Urothelium cell line (cell line): ENCODE measurements around the gene CMBL.

Experiments
- DNase-seq: peaks from one replicate; pipeline ENCODE4 v3.0.0; 2011; ENCODE audit warnings: low spot score, mixed read lengths
- FAIRE-seq: peaks from 2 replicates; lab custom pipeline; 2011; peaks lifted over from hg19 to GRCh38; lab: Jason Lieb, UNC

Gene CMBL

DNA sequence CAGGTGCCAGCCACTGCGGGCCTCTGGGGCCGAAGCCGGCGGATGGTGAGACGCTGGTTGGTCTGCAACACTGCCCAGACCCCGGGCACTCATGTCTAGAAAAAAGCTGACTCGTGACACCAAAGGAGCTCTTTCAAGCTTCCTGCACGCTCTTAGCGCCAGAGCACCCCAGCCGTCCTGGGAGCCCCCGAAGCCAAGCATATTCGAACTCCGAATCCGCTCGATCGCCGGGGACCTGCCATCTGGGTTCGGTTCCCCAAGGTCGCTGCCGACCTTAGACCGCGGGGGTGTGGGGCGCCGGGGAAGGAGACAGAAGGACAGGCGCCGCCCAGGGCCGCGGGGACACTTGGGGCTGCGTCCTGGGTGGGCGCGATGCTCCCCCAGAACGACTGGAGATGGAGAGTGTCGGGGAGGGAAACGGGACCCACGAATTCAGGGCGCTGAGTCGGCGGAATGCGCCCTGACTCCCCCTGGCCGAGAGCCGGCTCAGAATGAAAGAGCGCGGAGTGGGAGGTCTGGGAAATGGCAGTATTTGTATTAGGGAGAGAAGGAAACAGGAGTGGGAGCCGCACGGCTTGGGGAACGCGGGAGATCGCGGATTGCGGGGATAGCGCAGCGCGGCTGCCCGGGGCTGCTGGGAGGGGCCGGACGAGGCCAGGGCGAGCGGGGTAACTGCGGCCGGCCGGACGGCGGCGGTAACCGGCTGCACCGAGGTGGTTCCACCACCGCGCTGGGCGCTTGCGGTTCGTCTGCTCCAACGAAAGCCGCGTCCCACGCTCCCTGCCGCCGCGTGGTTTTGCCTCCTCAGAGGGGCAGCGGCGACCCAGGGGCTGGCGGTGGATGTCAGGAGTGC, 25.7 kb upstream of the CMBL start:
- DNase-seq: no peak
- FAIRE-seq: no peak

DNA sequence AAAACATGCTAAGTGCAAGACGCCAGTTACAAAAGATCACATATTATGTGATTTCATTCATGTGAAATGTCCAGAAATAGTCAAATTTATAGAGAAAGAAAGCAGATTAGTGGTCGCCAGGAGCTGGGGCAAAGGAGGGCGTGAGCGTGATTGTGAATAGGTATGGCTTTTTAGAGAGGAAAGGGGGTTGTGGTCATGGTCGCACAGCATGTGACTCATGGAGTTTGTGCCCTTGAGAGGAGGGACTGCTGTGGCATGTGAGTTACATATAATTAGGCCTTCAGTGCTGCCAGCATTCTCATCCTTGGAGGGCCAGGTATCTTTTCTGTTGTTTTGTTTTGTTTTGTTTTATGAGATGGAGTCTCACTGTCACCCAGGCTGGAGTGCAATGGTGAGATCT, 24.6 kb upstream of the CMBL start:
- no peak for FAIRE-seq
- no peak for DNase-seq

DNA sequence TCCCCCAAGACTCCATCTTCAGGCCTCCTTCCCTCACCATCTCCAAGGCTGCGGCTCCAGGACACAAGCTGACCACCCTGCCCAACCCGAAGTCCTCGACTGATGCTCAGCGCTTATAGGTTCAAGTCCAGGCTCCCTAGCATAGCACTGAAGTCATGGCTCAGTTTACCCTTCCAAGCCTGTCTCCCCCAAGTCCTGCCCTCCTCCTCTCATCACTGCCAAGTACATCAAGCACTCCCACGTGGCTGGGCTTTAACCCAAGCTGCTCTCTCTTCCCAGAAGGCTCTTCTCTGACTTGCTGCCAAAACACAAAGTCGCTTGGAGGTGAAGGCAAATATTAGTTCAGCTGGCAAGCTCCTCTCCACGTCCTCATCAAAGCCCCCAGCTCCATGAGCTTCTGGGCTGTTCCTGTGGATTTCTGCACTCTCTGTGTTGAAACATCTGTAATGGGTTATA, 23.7 kb upstream of the CMBL start:
- no peak for DNase-seq
- no peak for FAIRE-seq

DNA sequence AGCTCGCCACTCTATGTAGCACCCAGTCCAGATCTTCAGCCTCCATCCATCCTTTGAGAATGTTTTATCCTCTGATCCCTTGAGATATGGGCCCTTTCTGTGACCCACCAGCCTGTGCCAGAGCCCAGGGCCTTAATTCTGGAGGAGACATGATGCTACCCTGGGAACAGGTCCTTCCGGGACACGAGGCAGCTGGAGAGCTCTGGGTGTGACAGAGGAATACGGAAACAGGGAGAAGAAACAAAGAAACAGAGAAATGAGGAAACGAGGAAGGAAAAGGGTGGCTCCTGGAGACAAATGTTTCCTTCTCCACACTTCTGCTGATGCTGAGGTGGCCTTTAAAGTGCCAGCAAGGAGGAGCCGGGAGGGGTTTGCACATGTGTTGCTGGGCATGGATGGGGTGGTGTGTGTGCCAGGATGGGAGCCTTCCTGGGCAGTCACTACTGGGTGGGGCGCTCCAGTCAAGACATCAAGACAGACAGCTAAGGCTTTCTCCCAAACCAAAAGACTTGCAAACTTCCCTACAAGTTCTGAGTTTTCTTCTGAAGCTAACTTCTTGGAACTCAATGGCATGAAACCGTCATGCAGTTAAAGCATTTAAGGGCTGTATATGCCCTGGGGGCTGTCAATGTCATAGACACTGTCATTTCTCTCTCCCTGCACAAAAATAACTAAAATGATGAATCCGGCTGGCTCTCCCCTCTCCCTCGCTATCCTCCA, 23.0 kb upstream of the CMBL start:
- no peak for FAIRE-seq
- no peak for DNase-seq

DNA sequence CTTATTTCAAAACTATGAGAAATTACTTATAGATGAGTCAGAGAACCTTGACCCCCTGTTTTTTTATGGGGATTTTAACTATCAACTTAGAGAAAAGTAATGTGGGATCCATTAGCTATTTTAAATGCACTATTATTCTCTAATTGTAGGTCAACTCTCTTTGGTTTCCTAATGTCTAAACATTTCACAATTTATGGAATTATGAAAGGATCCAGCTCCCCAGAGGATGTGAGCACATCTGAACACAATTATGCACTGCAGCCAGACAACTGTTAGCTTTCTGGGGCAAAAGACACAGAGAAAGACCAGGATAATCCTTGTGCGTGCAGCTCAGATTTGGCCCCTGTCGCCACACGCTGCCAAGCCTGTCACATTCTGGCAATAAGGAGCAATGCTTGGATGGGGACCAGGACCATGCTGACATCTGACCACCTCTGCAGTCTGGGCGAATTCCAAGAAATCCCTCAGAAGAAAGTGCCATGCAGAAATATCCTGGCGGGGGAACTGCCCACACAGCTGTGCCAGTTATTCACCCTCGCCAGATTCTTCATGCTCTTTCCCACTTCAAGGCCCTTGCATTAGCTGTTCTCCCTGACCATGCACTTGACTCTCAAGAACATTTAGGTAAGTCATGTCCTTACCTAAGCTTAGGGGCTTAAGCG, 22.2 kb upstream of the CMBL start:
- DNase-seq: no peak
- no peak for FAIRE-seq

DNA sequence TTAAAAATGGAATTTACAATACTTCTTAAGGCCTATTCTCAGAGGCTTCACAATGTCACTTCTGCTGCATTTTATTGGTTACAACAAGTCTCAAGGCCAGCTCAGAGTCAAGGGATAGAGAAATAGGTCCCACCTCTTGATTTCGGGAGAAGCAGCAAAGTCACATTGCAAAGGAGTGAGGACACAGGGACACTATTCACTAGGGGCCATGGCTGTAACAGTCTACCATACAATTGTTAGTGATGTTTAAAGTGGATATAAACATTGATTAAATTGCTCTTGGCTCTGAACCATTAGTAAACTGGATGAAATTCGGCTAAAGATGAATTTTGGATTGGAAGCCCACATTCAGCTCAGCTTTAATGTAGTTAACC, 21.7 kb upstream of the CMBL start:
- FAIRE-seq (no peak), DNase-seq (no peak)

DNA sequence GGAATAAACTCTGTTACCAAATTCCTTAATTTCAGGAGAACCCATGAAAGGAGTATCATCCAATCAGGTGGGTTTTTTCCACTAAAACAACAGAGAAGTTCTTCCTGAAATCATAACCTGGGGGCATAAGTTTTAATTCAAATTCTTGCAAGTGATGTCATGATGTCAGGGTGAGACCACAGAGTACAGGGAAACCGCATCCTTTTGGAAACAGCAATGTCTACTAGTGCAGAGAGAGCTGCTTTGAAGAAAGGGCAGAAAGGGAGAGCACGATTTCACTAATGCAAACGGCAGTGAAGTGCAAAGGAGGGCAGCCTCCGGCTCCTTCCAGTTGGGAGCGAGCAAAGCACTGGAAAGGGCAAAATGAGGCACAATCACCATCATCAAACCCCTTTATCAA, 20.6 kb upstream of the CMBL start:
- FAIRE-seq: no peak
- DNase-seq: no peak

DNA sequence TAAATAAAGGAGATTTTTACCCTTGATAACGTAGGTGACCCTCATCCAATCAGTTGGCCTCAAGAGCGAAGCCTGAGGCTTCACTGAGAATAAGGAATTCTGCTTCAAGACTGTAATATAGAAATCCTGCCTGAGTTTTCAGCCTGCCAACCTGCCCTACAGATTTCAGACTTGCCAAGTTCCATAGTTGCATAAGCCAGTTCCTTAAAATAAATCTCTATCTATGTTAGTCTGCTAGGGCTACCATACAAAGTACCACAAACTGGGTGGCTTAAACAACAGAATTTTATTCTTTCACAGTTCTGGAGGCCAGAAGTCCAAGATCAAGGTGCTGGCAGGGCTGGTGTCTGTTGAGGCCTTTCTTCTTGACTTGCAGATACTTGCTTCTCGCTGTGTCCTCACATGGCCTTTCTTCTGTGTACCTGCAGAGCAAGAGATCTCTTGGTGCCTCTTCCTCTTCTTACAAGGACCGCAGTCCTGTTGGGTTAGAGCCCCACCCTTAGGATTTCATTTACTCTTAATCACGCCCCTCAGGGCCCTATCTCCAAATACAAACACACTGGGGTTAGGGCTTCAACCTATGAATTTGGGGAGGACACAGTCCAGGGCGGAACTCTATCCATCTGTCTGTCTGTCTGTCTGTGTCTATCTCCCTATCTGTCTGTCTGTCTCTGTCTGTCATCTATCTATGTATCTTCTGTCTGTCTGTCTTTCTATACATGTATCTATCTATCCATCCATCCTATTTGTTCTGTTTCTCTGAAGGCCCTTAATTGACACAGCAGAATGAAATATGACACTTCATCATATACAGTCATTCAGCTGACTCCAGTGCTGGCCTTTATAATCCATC, 17.0 kb upstream of the CMBL start:
- FAIRE-seq (no peak), DNase-seq (no peak)

DNA sequence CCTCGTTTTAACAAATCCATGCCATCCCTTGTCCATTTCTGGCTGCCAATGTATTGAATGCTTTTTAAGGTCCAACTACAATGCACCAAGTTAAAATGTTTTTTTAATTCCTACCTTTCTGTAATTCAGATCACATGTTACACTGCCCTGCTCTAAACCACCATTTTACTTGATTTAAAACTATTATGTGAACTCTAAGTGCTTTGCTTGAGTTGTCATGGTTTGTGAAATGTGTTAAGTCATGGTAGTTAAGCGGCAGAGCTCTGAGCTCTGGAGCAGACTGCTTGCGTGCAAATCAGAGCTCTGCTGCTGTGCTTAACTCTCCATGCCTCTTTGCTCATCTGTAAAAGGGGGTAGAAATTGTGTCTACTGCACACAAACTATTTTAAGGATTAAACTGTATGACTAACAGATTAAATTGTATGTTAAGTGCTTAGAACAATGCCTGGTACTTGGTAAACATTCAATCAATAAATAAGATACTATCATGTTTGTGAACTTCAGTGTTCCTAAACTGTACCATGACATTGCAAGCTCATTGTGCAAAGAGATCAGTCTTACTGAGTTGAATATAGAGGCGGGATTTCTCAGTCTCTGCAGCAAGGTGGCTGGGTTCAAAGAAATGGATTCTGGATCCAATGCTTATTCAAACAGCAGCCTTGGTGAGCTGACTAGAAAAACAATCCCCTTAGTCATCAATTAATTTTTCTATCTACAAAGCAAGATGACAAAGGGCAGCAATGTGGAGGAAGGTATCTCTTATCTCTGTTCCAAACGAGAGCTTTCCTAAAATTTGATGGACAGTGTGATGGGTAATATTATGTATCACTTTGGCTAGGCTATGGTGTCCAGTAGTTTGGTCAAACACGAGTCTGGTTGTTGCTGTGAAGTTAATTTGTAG, 16.1 kb upstream of the CMBL start:
- no peak for FAIRE-seq
- DNase-seq: no peak

DNA sequence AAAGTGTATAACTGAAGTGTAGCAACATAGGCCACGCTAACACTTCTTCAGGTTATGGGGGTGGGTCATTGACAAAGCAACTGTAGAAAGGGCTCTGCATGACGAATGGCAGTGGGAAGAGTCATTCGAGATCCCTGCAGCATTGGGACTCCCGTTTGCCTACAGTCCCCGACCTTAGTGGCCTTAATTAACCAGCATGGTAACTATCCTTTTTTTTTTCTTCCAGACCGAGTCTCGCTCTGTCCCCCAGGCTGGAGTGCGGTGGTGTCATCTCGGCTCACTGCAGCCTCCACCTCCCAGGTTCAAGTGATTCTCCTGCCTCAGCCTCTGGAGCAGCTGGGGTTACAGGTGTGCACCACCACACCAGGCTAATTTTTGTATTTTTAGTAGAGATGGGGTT, 14.2 kb upstream of the CMBL start:
- FAIRE-seq: no peak
- no peak for DNase-seq

DNA sequence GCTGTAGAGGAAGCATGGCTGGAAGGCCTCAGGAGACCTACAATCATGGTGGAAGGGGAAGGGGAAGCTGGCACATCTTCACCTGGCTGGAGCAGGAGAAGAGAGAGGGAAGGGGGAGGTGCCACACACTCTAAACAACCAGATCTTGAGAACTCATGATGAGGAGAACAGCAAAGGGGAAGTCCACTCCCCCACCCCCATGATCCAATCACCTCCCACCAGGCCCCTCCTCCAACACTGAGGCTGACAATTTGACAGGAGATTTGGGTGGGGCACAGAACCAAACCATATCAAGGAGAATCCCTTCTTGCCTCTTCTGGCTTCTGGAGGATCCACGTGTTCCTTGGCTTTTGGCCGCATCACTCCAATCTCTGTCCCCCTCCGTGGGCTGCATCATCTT, 13.1 kb upstream of the CMBL start:
- FAIRE-seq: no peak
- DNase-seq: no peak

DNA sequence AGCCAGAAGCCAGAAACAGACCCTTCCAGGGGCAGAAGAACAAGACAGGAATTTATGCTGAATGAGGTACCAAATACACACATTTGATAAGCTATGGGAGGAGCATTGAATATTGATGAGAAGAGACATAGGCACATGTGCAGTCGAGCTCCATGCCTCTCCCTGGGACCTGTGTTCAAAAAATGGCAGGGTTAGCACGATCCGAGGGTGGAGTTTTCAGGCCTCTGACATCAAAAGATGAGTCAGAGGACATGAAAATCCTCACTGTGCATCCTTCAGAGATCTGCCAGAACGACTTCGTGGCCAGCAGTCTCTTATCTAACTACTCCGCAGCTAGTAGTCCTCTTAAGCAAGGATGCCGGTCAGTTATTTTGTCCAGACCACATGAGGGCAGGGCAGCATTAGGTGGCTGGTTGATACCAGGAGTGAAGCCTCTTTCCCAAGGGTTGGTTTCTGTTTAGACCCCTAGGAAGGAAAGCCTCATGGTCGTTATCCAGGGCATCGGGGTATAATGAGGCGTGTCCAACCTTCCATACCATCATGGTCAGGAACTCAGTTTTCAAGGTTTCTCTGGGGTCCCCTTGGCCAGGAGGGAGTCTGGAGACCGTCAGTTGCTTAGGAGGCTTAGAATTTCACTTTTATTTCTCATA, 11.6 kb upstream of the CMBL start:
- FAIRE-seq (no peak), DNase-seq (no peak)

DNA sequence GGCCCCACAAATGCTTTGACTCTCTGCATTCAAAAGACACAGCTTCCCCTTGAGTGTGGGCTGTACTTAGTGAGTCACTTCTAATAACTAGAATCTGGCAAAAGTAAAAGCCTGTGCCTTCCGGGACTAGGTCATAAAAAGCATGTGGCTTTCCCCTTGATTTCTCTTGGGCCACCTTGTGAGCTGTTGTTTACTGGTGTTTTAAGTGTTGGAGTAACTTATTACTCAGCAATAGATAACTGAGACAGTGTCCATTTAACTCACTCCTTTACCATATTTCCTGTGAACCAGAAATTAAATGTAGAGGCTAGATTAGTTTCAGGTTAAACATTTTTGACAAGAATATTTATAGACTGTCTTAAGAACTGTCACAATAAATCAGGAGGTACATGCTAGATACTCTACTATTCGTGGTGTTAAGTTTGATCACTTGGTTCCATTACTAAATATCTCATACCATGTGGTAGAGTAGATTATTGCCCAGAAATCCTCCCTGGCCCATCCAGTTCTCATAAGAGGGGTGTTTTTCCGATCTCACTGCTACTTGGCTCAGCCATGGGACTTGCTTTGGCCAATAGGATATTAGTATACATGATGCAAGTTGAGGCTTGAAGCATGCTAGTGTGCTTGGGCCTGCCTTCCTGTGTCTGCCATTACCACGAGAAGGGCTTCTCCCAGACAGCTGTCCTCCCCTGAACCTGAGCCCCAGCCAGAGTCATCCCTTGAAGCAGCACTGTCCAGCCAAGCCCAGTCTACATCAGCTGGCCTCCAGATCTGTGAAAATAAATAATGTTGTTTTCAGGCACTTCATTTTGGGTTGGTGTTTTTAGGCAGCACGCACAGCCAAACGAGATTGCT, 10.4 kb upstream of the CMBL start:
- DNase-seq: no peak
- no peak for FAIRE-seq

DNA sequence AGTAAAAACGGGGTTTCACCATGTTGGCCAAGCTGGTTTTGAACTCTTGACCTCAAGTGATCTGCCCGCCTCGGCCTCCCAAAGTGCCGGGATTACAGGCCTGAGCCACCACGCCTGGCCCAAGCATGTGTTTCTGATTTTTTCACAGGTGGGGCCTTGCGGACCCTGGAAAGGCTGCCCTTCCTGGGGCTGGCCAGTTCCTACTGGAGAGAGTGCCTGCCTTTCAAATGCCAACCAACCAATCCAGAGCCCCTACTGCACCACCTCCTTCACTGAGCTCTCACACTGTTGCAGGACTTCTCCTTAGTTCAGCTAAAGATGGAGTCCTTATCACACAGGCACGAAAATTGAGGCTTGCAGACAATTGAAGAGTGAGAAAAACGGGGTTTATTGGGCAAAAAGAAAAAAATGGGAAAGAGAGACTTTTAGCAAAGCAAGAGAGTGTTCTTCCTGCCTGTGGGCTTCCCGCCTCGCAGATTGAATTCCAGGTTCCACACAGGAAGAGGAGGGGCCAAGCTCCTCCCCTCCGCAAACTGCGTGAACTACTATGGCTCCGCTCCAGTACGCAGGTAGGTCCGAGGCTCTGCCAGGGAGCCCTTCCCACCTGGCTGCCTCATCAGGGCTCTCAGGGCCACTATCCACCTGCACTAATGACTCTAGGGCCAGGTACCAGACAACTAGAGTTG, 8.3 kb upstream of the CMBL start:
- no peak for DNase-seq
- FAIRE-seq: no peak

DNA sequence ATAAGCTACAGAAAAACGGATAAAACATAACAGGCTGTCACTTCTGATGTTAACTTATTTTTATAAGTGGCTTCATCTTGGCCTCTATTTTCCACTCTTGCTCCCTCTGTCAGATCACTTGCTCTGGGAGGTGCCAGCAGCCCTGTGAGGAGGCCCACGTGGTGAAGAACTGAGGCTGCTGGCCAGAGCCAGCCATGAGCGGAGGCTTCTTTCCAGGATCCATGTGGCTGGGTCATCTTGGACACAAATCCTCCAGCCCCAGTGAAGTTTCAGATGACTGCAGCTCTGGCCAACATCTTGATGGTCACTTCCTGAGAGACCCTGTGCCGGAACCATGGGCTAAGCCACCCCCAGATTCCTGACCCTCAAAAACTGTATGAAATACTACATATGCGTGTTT, 7.5 kb upstream of the CMBL start:
- FAIRE-seq (no peak), DNase-seq (no peak)

DNA sequence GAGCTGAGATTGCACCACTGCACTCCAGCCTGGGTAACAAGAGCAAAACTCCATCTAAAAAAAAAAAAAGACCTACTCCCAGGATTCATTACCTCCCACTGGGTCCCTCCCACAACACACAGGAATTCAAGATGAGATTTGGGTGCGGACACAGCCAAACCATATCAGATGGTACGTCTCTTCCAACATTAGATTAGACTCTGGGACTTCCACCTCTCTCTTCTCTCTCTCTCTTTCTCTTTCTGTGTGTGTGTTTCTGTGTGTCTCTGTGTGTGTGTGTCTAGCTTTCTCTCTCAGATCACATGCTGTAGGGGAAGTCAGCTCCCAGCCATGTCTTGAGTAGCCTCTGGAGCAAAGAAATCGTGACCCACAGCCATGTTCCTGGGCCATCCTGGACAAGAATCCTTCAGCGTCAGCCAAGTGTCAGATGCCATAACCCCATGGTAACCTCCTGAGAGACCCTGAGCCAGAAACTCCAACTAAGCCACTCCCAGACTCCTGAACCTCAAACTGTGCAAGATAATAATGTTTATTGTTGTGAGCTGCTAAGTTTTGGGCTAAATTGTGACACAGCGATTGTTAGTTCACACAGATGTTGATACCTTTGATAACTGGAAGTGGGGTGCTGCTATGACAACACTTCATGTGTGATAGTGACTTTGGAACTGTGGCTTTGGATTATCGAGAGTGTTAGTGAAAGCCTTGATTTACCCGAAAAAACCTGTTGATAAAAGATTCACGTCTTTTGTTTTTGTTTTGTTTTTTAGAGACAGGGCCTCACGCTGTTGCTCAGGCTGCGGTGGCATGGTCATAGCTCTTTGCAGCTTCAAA, 4.1 kb upstream of the CMBL start:
- FAIRE-seq (no peak), DNase-seq (no peak)
